Panc1 (cell line): Measurements from ENCODE around the gene MYL9. TPM values are rescaled to one million over a fixed set of nuclear protein-coding genes. Genes with fewer than 3 reads are reported as not detected.

Source experiments
- ATAC-seq: fragments of 200-7000 bp; cut with Tn5 transposase; 2 replicates; pipeline ENCODE4 v1.9.1; 2020; ENCODE audit warnings: mild to moderate bottlenecking, moderate library complexity
- BruUV-seq: library from RNA; stranded (reverse); fragments of 400-500 nt; replicated peaks from 2 replicates; lab custom pipeline; 2021; lab: Mats Ljungman, UMichigan
- CTCF ChIA-PET: fragments of 300-600 bp; sonication (Branson Sonifier 250); formaldehyde crosslinking; loops from one replicate; lab custom pipeline; 2022; ENCODE audit warnings: antibody characterized with exemption; lab: Charles Lee
- POLR2A ChIA-PET: fragments of 300-600 bp; sonication (Branson Sonifier 250); formaldehyde crosslinking; loops from one replicate; lab custom pipeline; 2022; ENCODE audit warnings: antibody characterized with exemption; lab: Charles Lee
- DNase-seq: peaks from one replicate; pipeline ENCODE4 v3.0.0-alpha.2; 2010; ENCODE audit warnings: low read depth, low spot score
- H3K27ac ChIP-seq: 2 replicates; pipeline ENCODE4 v1.5.1; 2011; ENCODE audit warnings: mild to moderate bottlenecking, low read length, inconsistent platforms
- H3K27me3 ChIP-seq: fragments of 200-500 bp; sonication (Bioruptor generic); 2 replicates; pipeline ENCODE4 v1.6.0; 2014; ENCODE audit warnings: low read length, inconsistent platforms; ENCODE audit not compliant: control insufficient read depth, insufficient read depth
- H3K36me3 ChIP-seq: fragments of 200-500 bp; sonication (Bioruptor generic); 2 replicates; pipeline ENCODE4 v1.5.1; 2014; ENCODE audit warnings: inconsistent platforms, mild to moderate bottlenecking, low read length, moderate library complexity; ENCODE audit not compliant: control insufficient read depth, insufficient read depth
- H3K4me1 ChIP-seq: 2 replicates; pipeline ENCODE4 v1.5.1; 2011; ENCODE audit warnings: inconsistent platforms, mild to moderate bottlenecking, low read length, moderate library complexity; ENCODE audit not compliant: control insufficient read depth, insufficient read depth
- H3K4me3 ChIP-seq, 2 experiments: 2 replicates each; pipeline ENCODE4 v1.5.1; 2011 to 2012; ENCODE audit warnings: low read depth in 2 of 2, low read length in 2 of 2, mild to moderate bottlenecking in 2 of 2, inconsistent platforms in 1 of 2, moderate library complexity in 1 of 2
- H3K9me3 ChIP-seq: fragments of 200-500 bp; sonication (Bioruptor generic); 2 replicates; pipeline ENCODE4 v1.5.1; 2014; ENCODE audit warnings: low read depth, mild to moderate bottlenecking, inconsistent platforms, low read length, moderate library complexity; ENCODE audit not compliant: control insufficient read depth, insufficient read depth
- CTCF ChIP-seq: fragments of 450-650 bp; IDR thresholded peaks from 2 replicates; pipeline ENCODE4 v1.5.1; 2017; ENCODE audit warnings: mild to moderate bottlenecking
- POLR2AphosphoS5 ChIP-seq: IDR thresholded peaks from 2 replicates; pipeline ENCODE4 v1.6.1; 2012; ENCODE audit warnings: mild to moderate bottlenecking, low read depth, low read length, moderate library complexity
- SIN3A ChIP-seq: IDR thresholded peaks from 2 replicates; pipeline ENCODE4 v1.6.1; 2012; ENCODE audit warnings: low read depth, mild to moderate bottlenecking, low read length, moderate library complexity, borderline replicate concordance; ENCODE audit not compliant: insufficient read depth
- TCF7L2 ChIP-seq: IDR thresholded peaks from 2 replicates; pipeline ENCODE4 v1.6.1; 2011; ENCODE audit warnings: mild to moderate bottlenecking, low read depth, low read length, inconsistent platforms
- in situ Hi-C: cut with HindIII; loops from 2 replicates; pipeline ENCODE4 v1.10.0; 2016; ENCODE audit warnings: low sequenced_read_pairs, low pct_unique_long_range_greater_than_20kb
- intact Hi-C: fragments of 100-400 bp; cut with micrococcal nuclease; formaldehyde crosslinking; loops from one replicate; pipeline ENCODE4 v1.10.0; 2022; ENCODE audit not compliant: unreplicated experiment
- total RNA-seq: library from RNA; stranded (reverse); gene quantifications from one replicate; pipeline ENCODE4 v1.2.1, GENCODE V29; 2021; ENCODE audit not compliant: unreplicated experiment
- TF ChIP-seq, protein P1 (sequence below), 2 experiments: IDR thresholded peaks; 2 replicates each; pipeline ENCODE4 v1.6.1; 2011 to 2012; ENCODE audit warnings: low read depth in 2 of 2, control low read depth in 1 of 2, low read length in 1 of 2, mild to moderate bottlenecking in 1 of 2, moderate library complexity in 1 of 2; ENCODE audit not compliant: insufficient read depth in 1 of 2

MYL9 gene
- total RNA-seq, 1 experiment from 2014 or later = 107 TPM

DNA sequence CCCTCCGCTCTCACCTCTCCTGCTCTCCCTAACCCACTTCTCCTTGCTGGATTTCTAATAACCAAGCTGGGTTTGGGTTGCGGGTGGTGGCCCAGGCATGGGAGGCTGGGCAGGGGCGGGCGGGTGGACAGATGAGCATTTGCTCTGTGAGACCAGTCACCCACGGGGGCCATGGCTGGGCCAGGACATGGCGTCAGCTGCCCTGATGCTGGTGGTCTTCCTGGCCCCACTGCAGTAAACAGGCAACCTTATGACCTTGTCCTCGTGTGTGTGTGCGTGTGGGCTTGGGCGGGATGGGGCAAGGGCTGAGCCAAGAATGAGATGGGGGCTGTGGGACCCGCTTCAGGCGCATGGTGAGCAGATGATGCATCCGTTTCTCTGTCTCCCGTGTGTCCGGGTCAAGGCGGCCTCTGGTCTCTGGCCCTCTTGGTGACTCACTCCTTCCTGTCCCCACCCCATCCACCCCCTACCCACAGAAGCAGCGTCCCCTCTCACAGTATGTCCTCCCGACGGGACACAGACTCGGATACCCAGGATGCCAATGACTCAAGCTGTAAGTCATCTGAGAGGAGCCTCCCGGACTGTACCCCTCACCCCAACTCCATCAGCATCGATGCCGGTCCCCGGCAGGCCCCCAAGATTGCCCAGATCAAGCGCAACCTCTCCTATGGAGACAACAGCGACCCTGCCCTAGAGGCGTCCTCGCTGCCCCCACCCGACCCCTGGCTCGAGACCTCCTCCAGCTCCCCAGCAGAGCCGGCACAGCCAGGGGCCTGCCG is 41.4 kb upstream of the MYL9 start:
- no peaks in the 10 kb centered on the region; the same call in 1 of the 2 replicates for H3K36me3 ChIP-seq
- TF ChIP-seq TCF7L2 (no peak), SIN3A (no peak), CTCF (no peak), POLR2AphosphoS5 (no peak)
- TF ChIP-seq, protein P1, sequence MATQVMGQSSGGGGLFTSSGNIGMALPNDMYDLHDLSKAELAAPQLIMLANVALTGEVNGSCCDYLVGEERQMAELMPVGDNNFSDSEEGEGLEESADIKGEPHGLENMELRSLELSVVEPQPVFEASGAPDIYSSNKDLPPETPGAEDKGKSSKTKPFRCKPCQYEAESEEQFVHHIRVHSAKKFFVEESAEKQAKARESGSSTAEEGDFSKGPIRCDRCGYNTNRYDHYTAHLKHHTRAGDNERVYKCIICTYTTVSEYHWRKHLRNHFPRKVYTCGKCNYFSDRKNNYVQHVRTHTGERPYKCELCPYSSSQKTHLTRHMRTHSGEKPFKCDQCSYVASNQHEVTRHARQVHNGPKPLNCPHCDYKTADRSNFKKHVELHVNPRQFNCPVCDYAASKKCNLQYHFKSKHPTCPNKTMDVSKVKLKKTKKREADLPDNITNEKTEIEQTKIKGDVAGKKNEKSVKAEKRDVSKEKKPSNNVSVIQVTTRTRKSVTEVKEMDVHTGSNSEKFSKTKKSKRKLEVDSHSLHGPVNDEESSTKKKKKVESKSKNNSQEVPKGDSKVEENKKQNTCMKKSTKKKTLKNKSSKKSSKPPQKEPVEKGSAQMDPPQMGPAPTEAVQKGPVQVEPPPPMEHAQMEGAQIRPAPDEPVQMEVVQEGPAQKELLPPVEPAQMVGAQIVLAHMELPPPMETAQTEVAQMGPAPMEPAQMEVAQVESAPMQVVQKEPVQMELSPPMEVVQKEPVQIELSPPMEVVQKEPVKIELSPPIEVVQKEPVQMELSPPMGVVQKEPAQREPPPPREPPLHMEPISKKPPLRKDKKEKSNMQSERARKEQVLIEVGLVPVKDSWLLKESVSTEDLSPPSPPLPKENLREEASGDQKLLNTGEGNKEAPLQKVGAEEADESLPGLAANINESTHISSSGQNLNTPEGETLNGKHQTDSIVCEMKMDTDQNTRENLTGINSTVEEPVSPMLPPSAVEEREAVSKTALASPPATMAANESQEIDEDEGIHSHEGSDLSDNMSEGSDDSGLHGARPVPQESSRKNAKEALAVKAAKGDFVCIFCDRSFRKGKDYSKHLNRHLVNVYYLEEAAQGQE (IDR thresholded peaks at IDR 0.05; ENCODE audit: insufficient read depth in 1 of 2, low read depth in 2 of 2, low read length in 1 of 2) = no peak
- in situ Hi-C loops = no loop called here

GRCh38 chr20:36501367-36502006 is 39.8 kb upstream of the MYL9 start:
- POLR2A ChIA-PET = no interaction called here
- DNase-seq (no peak), ATAC-seq (no peak)
- intact Hi-C loops (no loop called here), in situ Hi-C loops (no loop called here)
- no TSS peak for BruUV-seq
- no peak overlapping the region for H3K4me3 ChIP-seq
- H3K36me3 ChIP-seq = no peaks in the 10 kb centered on the region; the same call in 1 of the 2 replicates
- no peaks in the 10 kb centered on the region for H3K9me3 ChIP-seq
- TF ChIP-seq POLR2AphosphoS5 (no peak), SIN3A (no peak), TCF7L2 (no peak), CTCF (no peak)
- TF ChIP-seq, protein P1 (IDR thresholded peaks at IDR 0.05; ENCODE audit: insufficient read depth in 1 of 2, low read depth in 2 of 2, low read length in 1 of 2) = no peak
- no peaks in the 10 kb centered on the region for H3K4me1 ChIP-seq
- H3K27me3 ChIP-seq = no peaks in the 10 kb centered on the region
- no peak overlapping the region for H3K27ac ChIP-seq
- CTCF ChIA-PET = no interaction called here

More for the DNA sequence above, 41.4 kb upstream of the MYL9 start:
- Histone ChIP-seq H3K27ac (no peak overlapping the region), H3K4me3 (no peak overlapping the region), H3K27me3 (no peaks in the 10 kb centered on the region), H3K9me3 (no peaks in the 10 kb centered on the region), H3K4me1 (no peaks in the 10 kb centered on the region)
- ChIA-PET CTCF (interaction anchor here (0.6 kb wide), 1 partner anchor 249 kb away, joined by 4 read pairs; no protein-coding TSS in a partner anchor), POLR2A (no interaction called here)
- ATAC-seq (no peak), DNase-seq (no peak)
- BruUV-seq = no TSS peak
- intact Hi-C loops = no loop called here
